Measurements from ENCODE around the gene FH.

DNA sequence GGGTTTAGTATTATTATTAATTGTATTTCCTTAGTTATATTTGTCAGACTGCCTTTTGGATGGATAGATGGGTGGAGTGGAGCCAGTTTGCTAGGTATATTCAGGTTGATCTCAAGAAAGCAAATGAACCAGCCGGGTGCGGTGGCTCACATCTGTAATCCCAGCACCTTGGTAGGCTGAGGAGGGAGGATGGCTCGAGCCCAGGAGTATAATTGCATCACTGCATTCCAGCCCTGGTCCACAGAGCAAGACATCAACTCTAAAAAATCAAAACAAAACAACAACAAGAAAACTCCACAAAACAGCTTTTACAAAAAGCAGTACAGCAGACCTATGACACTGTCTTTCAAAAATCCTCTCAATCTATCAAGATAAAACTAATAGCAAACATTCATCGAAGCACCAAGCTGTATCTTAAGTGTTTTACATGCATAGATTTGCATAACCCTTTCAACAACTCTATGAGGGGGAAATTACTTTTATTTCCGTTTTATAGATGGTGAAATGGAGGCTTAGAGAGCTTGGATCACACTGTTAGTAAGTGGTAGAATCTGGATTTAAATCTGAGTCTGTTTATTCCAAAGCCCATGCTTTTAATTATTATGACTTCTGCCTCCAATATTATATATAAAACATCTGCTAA is 38.1 kb upstream of the FH start:
- TF ChIP-seq, protein P1, sequence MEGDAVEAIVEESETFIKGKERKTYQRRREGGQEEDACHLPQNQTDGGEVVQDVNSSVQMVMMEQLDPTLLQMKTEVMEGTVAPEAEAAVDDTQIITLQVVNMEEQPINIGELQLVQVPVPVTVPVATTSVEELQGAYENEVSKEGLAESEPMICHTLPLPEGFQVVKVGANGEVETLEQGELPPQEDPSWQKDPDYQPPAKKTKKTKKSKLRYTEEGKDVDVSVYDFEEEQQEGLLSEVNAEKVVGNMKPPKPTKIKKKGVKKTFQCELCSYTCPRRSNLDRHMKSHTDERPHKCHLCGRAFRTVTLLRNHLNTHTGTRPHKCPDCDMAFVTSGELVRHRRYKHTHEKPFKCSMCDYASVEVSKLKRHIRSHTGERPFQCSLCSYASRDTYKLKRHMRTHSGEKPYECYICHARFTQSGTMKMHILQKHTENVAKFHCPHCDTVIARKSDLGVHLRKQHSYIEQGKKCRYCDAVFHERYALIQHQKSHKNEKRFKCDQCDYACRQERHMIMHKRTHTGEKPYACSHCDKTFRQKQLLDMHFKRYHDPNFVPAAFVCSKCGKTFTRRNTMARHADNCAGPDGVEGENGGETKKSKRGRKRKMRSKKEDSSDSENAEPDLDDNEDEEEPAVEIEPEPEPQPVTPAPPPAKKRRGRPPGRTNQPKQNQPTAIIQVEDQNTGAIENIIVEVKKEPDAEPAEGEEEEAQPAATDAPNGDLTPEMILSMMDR (conservative IDR thresholded peaks at IDR 0.05; ENCODE audit: low read depth in 2 of 2) = no peak
- TF ChIP-seq, protein P2, sequence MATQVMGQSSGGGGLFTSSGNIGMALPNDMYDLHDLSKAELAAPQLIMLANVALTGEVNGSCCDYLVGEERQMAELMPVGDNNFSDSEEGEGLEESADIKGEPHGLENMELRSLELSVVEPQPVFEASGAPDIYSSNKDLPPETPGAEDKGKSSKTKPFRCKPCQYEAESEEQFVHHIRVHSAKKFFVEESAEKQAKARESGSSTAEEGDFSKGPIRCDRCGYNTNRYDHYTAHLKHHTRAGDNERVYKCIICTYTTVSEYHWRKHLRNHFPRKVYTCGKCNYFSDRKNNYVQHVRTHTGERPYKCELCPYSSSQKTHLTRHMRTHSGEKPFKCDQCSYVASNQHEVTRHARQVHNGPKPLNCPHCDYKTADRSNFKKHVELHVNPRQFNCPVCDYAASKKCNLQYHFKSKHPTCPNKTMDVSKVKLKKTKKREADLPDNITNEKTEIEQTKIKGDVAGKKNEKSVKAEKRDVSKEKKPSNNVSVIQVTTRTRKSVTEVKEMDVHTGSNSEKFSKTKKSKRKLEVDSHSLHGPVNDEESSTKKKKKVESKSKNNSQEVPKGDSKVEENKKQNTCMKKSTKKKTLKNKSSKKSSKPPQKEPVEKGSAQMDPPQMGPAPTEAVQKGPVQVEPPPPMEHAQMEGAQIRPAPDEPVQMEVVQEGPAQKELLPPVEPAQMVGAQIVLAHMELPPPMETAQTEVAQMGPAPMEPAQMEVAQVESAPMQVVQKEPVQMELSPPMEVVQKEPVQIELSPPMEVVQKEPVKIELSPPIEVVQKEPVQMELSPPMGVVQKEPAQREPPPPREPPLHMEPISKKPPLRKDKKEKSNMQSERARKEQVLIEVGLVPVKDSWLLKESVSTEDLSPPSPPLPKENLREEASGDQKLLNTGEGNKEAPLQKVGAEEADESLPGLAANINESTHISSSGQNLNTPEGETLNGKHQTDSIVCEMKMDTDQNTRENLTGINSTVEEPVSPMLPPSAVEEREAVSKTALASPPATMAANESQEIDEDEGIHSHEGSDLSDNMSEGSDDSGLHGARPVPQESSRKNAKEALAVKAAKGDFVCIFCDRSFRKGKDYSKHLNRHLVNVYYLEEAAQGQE (IDR thresholded peaks at IDR 0.05; ENCODE audit: unreplicated experiment) = no peak
- TF ChIP-seq EZH2 (IDR thresholded peaks at IDR 0.05; ENCODE audit: low read depth, unreplicated experiment) (no peak), POLR2AphosphoS5 (IDR thresholded peaks at IDR 0.05; ENCODE audit: low read depth) (no peak), EZH2phosphoT487 (IDR thresholded peaks at IDR 0.05; ENCODE audit: unreplicated experiment) (no peak), CREB1 (CRISPR knock-in tag; IDR thresholded peaks at IDR 0.05; ENCODE audit: low read depth) (no peak), ZNF114 (CRISPR knock-in tag; IDR thresholded peaks at IDR 0.05) (no peak), JUNB (IDR thresholded peaks at IDR 0.05; ENCODE audit: unreplicated experiment) (no peak)
- TF ChIP-seq, protein P3, sequence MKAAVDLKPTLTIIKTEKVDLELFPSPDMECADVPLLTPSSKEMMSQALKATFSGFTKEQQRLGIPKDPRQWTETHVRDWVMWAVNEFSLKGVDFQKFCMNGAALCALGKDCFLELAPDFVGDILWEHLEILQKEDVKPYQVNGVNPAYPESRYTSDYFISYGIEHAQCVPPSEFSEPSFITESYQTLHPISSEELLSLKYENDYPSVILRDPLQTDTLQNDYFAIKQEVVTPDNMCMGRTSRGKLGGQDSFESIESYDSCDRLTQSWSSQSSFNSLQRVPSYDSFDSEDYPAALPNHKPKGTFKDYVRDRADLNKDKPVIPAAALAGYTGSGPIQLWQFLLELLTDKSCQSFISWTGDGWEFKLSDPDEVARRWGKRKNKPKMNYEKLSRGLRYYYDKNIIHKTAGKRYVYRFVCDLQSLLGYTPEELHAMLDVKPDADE (IDR thresholded peaks at IDR 0.05) = no peak
- TF ChIP-seq, protein P4, sequence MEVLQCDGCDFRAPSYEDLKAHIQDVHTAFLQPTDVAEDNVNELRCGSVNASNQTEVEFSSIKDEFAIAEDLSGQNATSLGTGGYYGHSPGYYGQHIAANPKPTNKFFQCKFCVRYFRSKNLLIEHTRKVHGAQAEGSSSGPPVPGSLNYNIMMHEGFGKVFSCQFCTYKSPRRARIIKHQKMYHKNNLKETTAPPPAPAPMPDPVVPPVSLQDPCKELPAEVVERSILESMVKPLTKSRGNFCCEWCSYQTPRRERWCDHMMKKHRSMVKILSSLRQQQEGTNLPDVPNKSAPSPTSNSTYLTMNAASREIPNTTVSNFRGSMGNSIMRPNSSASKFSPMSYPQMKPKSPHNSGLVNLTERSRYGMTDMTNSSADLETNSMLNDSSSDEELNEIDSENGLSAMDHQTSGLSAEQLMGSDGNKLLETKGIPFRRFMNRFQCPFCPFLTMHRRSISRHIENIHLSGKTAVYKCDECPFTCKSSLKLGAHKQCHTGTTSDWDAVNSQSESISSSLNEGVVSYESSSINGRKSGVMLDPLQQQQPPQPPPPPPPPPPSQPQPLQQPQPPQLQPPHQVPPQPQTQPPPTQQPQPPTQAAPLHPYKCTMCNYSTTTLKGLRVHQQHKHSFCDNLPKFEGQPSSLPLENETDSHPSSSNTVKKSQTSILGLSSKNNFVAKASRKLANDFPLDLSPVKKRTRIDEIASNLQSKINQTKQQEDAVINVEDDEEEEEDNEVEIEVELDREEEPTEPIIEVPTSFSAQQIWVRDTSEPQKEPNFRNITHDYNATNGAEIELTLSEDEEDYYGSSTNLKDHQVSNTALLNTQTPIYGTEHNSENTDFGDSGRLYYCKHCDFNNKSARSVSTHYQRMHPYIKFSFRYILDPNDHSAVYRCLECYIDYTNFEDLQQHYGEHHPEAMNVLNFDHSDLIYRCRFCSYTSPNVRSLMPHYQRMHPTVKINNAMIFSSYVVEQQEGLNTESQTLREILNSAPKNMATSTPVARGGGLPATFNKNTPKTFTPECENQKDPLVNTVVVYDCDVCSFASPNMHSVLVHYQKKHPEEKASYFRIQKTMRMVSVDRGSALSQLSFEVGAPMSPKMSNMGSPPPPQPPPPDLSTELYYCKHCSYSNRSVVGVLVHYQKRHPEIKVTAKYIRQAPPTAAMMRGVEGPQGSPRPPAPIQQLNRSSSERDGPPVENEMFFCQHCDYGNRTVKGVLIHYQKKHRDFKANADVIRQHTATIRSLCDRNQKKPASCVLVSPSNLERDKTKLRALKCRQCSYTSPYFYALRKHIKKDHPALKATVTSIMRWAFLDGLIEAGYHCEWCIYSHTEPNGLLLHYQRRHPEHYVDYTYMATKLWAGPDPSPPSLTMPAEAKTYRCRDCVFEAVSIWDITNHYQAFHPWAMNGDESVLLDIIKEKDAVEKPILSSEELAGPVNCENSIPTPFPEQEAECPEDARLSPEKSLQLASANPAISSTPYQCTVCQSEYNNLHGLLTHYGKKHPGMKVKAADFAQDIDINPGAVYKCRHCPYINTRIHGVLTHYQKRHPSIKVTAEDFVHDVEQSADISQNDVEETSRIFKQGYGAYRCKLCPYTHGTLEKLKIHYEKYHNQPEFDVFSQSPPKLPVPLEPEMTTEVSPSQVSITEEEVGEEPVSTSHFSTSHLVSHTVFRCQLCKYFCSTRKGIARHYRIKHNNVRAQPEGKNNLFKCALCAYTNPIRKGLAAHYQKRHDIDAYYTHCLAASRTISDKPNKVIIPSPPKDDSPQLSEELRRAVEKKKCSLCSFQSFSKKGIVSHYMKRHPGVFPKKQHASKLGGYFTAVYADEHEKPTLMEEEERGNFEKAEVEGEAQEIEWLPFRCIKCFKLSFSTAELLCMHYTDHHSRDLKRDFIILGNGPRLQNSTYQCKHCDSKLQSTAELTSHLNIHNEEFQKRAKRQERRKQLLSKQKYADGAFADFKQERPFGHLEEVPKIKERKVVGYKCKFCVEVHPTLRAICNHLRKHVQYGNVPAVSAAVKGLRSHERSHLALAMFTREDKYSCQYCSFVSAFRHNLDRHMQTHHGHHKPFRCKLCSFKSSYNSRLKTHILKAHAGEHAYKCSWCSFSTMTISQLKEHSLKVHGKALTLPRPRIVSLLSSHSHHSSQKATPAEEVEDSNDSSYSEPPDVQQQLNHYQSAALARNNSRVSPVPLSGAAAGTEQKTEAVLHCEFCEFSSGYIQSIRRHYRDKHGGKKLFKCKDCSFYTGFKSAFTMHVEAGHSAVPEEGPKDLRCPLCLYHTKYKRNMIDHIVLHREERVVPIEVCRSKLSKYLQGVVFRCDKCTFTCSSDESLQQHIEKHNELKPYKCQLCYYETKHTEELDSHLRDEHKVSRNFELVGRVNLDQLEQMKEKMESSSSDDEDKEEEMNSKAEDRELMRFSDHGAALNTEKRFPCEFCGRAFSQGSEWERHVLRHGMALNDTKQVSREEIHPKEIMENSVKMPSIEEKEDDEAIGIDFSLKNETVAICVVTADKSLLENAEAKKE (CRISPR knock-in tag; IDR thresholded peaks at IDR 0.05) = no peak
